ENCODE results near the gene KIF4B. TPM values are rescaled to one million over a fixed set of nuclear protein-coding genes. Genes with fewer than 3 reads are reported as not detected.
A peak's percentile ranks its signal among the peaks of the same experiment; 100 is the strongest.

KIF4B gene, protein sequence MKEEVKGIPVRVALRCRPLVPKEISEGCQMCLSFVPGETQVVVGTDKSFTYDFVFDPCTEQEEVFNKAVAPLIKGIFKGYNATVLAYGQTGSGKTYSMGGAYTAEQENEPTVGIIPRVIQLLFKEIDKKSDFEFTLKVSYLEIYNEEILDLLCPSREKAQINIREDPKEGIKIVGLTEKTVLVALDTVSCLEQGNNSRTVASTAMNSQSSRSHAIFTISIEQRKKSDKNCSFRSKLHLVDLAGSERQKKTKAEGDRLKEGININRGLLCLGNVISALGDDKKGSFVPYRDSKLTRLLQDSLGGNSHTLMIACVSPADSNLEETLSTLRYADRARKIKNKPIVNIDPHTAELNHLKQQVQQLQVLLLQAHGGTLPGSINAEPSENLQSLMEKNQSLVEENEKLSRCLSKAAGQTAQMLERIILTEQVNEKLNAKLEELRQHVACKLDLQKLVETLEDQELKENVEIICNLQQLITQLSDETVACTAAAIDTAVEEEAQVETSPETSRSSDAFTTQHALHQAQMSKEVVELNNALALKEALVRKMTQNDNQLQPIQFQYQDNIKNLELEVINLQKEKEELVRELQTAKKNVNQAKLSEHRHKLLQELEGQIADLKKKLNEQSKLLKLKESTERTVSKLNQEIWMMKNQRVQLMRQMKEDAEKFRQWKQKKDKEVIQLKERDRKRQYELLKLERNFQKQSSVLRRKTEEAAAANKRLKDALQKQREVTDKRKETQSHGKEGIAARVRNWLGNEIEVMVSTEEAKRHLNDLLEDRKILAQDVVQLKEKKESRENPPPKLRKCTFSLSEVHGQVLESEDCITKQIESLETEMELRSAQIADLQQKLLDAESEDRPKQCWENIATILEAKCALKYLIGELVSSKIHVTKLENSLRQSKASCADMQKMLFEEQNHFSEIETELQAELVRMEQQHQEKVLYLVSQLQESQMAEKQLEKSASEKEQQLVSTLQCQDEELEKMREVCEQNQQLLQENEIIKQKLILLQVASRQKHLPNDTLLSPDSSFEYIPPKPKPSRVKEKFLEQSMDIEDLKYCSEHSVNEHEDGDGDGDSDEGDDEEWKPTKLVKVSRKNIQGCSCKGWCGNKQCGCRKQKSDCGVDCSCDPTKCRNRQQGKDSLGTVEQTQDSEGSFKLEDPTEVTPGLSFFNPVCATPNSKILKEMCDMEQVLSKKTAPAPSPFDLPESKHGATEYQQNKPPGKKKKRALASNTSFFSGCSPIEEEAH
- 0.01 TPM for polyA plus RNA-seq (2013, experiment 1 of 2)
- polyA plus RNA-seq (2013, experiment 2 of 2): 0.01 TPM

DNA sequence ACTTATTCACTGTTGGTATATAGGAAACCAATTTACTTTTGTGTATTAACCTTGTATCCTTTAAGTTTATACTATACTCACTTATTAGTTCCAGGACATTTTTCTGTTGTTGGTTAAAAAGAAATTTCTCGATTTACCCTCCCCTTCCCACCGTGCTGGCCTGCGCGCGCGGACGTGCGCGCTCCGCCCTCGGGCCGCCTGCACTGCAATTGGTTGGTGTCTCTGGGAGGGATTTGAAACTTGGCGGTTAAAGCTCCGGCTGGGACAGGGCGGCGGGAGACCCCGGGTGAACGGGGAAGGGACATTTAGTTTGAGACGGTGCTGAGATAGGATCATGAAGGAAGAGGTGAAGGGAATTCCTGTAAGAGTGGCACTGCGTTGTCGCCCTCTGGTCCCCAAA lies at the start of gene KIF4B:
Gene KIF4B (plus strand): TSS at position 230 of the 400 bp plus-strand sequence. CDS start 105 bp downstream, at position 335.
- no peaks in the 10 kb centered on the region for H3K79me1 ChIP-seq (ENCODE audit: low read depth, low read length)
- H4K8ac ChIP-seq (ENCODE audit: low read depth, low read length): no peak within 1 kb of the TSS
- peaks cover 0 to 1% of the 10 kb centered on the region in 2 donors for H3K9me3 ChIP-seq (replicated peaks in 1 of 2; ENCODE audit: control insufficient read depth in 2 of 2, insufficient read depth in 1 of 2, low read depth in 1 of 2, low read length in 2 of 2)
- no peak within 1 kb of the TSS for H3K14ac ChIP-seq (ENCODE audit: low read length)
- H2BK120ac ChIP-seq (ENCODE audit: low read depth, low read length): no peak within 1 kb of the TSS
- no peak within 1 kb of the TSS for H3K27ac ChIP-seq (replicated peaks; ENCODE audit: low read length)
- H2BK5ac ChIP-seq (ENCODE audit: low read length): no peak within 1 kb of the TSS
- peaks cover 0 to 2% of the 10 kb centered on the region in 2 donors for H3K4me1 ChIP-seq (ENCODE audit: control insufficient read depth in 2 of 2, insufficient read depth in 1 of 2, low read depth in 1 of 2, low read length in 2 of 2)
- H4K91ac ChIP-seq (ENCODE audit: low read depth, low read length, poor library complexity): no peak within 1 kb of the TSS
- no peak within 1 kb of the TSS for H3K9ac ChIP-seq (ENCODE audit: low read depth, low read length, poor library complexity)
- no peak within 1 kb of the TSS for H3K4ac ChIP-seq (ENCODE audit: low read length)
- peaks cover 0 to 4% (median 0%) of the 10 kb centered on the region in 3 experiments for H3K27me3 ChIP-seq (ENCODE audit: control insufficient read depth in 3 of 3, insufficient read depth in 3 of 3, low read depth in 1 of 3, low read length in 3 of 3)
- no peak within 1 kb of the TSS for H2BK12ac ChIP-seq (ENCODE audit: low read length)
- peak within 1 kb of the TSS in 1 of 2 donors; percentile 34 for H3K4me3 ChIP-seq (ENCODE audit: low read length in 2 of 2)
- H3K4me2 ChIP-seq (ENCODE audit: insufficient read depth, low read length, poor library complexity, severe bottlenecking): no peak within 1 kb of the TSS
- H3K18ac ChIP-seq (ENCODE audit: low read length): no peak within 1 kb of the TSS
- no CpG with 5 or more reads among the region's 21 CpGs for WGBS, 2 donors (ENCODE audit: extremely low coverage in 2 of 2, insufficient read length in 2 of 2, insufficient replicate concordance in 1 of 2)
- no peak within 1 kb of the TSS for H2AFZ ChIP-seq (ENCODE audit: low read length)
- no peak for DNase-seq (ENCODE audit: low spot score)
- H2AK5ac ChIP-seq (ENCODE audit: low read depth, low read length): no peak within 1 kb of the TSS
- no peak within 1 kb of the TSS for H2BK15ac ChIP-seq (ENCODE audit: low read length)
- H3K36me3 ChIP-seq (replicated peaks in 1 of 2; ENCODE audit: control insufficient read depth in 2 of 2, insufficient read depth in 2 of 2, low read length in 2 of 2): no peaks in the 10 kb centered on the region
- H3K23ac ChIP-seq (ENCODE audit: low read depth, low read length, poor library complexity): no peak within 1 kb of the TSS

DNA sequence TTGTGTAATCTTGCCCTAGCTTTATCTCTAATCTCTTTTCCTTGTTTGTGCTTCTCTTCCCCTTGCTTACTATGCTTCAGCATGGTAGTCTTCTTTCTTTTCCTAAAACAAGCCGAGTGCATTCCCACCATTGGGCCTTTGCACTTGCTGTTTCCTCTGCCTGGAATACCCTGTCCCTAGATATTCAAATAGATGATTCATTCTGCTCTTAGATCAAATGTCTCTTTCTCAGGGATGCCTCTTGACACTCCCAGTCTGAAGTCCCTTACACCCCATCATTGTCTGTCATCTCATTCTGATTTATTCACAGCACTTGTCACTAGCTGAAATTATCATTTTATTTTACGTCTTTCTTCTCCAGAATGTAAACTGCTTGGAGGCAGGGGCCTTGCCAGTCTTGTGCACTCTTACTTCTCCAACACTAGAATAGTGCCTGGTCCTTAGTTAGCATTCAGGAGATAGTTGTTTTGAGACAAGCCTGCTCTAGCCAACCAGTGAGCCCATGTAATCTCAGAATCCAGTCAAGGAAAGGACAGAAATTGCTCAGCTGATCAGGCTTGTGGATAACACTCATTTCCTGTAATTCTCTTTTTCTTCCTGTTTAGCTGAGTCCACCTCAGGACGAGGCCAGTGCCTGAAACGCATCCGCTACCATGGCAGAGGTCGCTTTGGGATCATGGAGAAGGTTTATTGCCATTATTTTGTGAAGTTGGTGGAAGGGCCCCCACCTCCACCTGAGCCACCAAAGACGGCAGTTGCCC lies 47.3 kb upstream of the KIF4B start:
- no CpG with 5 or more reads among the region's 7 CpGs for WGBS, 2 donors (ENCODE audit: extremely low coverage in 2 of 2, insufficient read length in 2 of 2, insufficient replicate concordance in 1 of 2)

DNA sequence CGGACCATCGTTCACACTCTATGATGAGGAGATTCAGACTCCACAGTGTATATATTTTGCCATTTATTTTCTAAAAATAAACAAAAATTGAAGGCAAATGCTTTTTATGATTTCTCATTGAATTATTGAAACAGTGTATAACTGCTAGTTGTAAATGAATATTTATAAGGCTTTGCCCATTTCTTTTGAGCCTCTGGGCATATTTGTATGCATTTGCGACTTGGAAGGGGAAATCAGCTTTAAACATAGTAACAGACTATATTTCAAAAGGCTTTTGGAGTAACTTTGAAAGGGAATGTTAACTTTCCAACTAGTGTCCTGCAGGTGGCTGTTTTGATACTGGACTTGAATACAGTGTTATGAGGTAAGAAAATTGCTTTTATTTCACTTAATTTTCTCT lies 46.7 kb upstream of the KIF4B start:
- Histone ChIP-seq H3K27ac (replicated peaks; ENCODE audit: low read length) (no peak overlapping the region), H3K79me1 (ENCODE audit: low read depth, low read length) (no peaks in the 10 kb centered on the region), H3K4me2 (ENCODE audit: insufficient read depth, low read length, poor library complexity, severe bottlenecking) (no peak overlapping the region), H4K91ac (ENCODE audit: low read depth, low read length, poor library complexity) (no peak overlapping the region), H2AK5ac (ENCODE audit: low read depth, low read length) (no peak overlapping the region), H3K27me3 (ENCODE audit: control insufficient read depth in 3 of 3, insufficient read depth in 3 of 3, low read depth in 1 of 3, low read length in 3 of 3) (no peaks in the 10 kb centered on the region), H2BK5ac (ENCODE audit: low read length) (no peak overlapping the region), H3K4me3 (ENCODE audit: low read length in 2 of 2) (no peak overlapping the region), H3K18ac (ENCODE audit: low read length) (no peak overlapping the region), H4K8ac (ENCODE audit: low read depth, low read length) (no peak overlapping the region), H3K4ac (ENCODE audit: low read length) (no peak overlapping the region), H3K36me3 (replicated peaks in 1 of 2; ENCODE audit: control insufficient read depth in 2 of 2, insufficient read depth in 2 of 2, low read length in 2 of 2) (peaks cover 0 to 44% of the 10 kb centered on the region in 2 donors), H3K23ac (ENCODE audit: low read depth, low read length, poor library complexity) (no peak overlapping the region), H2BK12ac (ENCODE audit: low read length) (no peak overlapping the region), H2BK120ac (ENCODE audit: low read depth, low read length) (no peak overlapping the region), H3K4me1 (ENCODE audit: control insufficient read depth in 2 of 2, insufficient read depth in 1 of 2, low read depth in 1 of 2, low read length in 2 of 2) (no peaks in the 10 kb centered on the region), H2AFZ (ENCODE audit: low read length) (no peak overlapping the region), H3K14ac (ENCODE audit: low read length) (no peak overlapping the region), H2BK15ac (ENCODE audit: low read length) (no peak overlapping the region), H3K9me3 (replicated peaks in 1 of 2; ENCODE audit: control insufficient read depth in 2 of 2, insufficient read depth in 1 of 2, low read depth in 1 of 2, low read length in 2 of 2) (no peaks in the 10 kb centered on the region), H3K9ac (ENCODE audit: low read depth, low read length, poor library complexity) (no peak overlapping the region)
- WGBS, 2 donors (ENCODE audit: extremely low coverage in 2 of 2, insufficient read length in 2 of 2, insufficient replicate concordance in 1 of 2): no CpG with 5 or more reads among the region's 3 CpGs
- DNase-seq (ENCODE audit: low spot score): no peak

More for the DNA sequence above, 47.3 kb upstream of the KIF4B start:
- Histone ChIP-seq H3K79me1 (ENCODE audit: low read depth, low read length) (no peaks in the 10 kb centered on the region), H3K4me2 (ENCODE audit: insufficient read depth, low read length, poor library complexity, severe bottlenecking) (no peak overlapping the region), H3K18ac (ENCODE audit: low read length) (no peak overlapping the region), H3K4me1 (ENCODE audit: control insufficient read depth in 2 of 2, insufficient read depth in 1 of 2, low read depth in 1 of 2, low read length in 2 of 2) (no peaks in the 10 kb centered on the region), H2BK5ac (ENCODE audit: low read length) (no peak overlapping the region), H3K36me3 (replicated peaks in 1 of 2; ENCODE audit: control insufficient read depth in 2 of 2, insufficient read depth in 2 of 2, low read length in 2 of 2) (peaks cover 3 to 50% of the 10 kb centered on the region in 2 donors), H3K27me3 (ENCODE audit: control insufficient read depth in 3 of 3, insufficient read depth in 3 of 3, low read depth in 1 of 3, low read length in 3 of 3) (no peaks in the 10 kb centered on the region), H2AK5ac (ENCODE audit: low read depth, low read length) (no peak overlapping the region), H3K14ac (ENCODE audit: low read length) (no peak overlapping the region), H3K4ac (ENCODE audit: low read length) (no peak overlapping the region), H2AFZ (ENCODE audit: low read length) (no peak overlapping the region), H3K9me3 (replicated peaks in 1 of 2; ENCODE audit: control insufficient read depth in 2 of 2, insufficient read depth in 1 of 2, low read depth in 1 of 2, low read length in 2 of 2) (no peaks in the 10 kb centered on the region), H2BK120ac (ENCODE audit: low read depth, low read length) (no peak overlapping the region), H4K8ac (ENCODE audit: low read depth, low read length) (no peak overlapping the region), H3K23ac (ENCODE audit: low read depth, low read length, poor library complexity) (no peak overlapping the region), H3K9ac (ENCODE audit: low read depth, low read length, poor library complexity) (no peak overlapping the region), H3K27ac (replicated peaks; ENCODE audit: low read length) (no peak overlapping the region), H4K91ac (ENCODE audit: low read depth, low read length, poor library complexity) (no peak overlapping the region), H2BK12ac (ENCODE audit: low read length) (no peak overlapping the region), H3K4me3 (ENCODE audit: low read length in 2 of 2) (no peak overlapping the region), H2BK15ac (ENCODE audit: low read length) (no peak overlapping the region)
- DNase-seq (ENCODE audit: low spot score): no peak

Measured in neuronal stem cell (in vitro differentiated cells).